Breast epithelium (tissue), 3 donors: Measurements from ENCODE around the gene PLCH1.

Source experiments
- POLR2A ChIP-seq: fragments of 450-650 bp; IDR thresholded peaks from one replicate; pipeline ENCODE4 v1.6.1; 2016; ENCODE audit warnings: antibody characterized with exemption, mild to moderate bottlenecking, moderate library complexity
- POLR2AphosphoS5 ChIP-seq, 3 donors: sonication (generic); formaldehyde crosslinking; IDR thresholded peaks; one replicate each; pipeline ENCODE4 v1.6.1; 2017; ENCODE audit warnings: antibody characterized with exemption in 3 of 3
- TF ChIP-seq, protein P1 (sequence below), 3 donors: fragments of 450-650 bp; IDR thresholded peaks; one replicate each; pipeline ENCODE4 v1.5.1; 2016 to 2017; ENCODE audit warnings: antibody characterized with exemption in 3 of 3, mild to moderate bottlenecking in 3 of 3, moderate library complexity in 3 of 3

DNA sequence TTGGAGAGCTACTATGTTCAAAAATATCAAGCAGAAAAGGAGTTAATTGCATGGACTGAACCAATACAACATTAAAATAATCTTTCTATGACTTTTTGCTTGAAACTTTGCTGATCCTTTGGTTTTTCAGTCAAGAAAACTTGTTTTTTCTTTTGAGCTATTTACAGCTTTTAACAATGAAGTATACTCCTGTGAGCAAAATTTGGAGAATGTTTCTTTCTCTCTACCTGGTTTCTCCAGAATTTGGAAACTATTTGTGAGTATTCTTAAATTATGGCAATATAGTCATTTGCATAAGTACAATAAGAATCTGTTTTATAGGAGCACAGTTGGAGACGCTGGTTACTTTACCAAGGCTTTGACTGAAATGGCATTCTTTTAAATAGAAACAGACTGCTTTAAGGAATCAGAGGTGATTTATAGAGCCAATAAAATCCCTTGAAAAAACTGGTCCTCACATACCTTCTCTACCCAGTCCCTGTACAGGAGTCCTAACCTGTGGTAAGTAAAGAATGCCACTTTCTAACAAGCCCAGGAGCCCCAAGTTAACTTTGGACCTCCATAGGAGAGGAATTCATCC is 127.4 kb downstream of the PLCH1 start:
- TF ChIP-seq POLR2AphosphoS5 (IDR thresholded peaks at IDR 0.05): no peak
- no peak for TF ChIP-seq POLR2A
- TF ChIP-seq, protein P1, sequence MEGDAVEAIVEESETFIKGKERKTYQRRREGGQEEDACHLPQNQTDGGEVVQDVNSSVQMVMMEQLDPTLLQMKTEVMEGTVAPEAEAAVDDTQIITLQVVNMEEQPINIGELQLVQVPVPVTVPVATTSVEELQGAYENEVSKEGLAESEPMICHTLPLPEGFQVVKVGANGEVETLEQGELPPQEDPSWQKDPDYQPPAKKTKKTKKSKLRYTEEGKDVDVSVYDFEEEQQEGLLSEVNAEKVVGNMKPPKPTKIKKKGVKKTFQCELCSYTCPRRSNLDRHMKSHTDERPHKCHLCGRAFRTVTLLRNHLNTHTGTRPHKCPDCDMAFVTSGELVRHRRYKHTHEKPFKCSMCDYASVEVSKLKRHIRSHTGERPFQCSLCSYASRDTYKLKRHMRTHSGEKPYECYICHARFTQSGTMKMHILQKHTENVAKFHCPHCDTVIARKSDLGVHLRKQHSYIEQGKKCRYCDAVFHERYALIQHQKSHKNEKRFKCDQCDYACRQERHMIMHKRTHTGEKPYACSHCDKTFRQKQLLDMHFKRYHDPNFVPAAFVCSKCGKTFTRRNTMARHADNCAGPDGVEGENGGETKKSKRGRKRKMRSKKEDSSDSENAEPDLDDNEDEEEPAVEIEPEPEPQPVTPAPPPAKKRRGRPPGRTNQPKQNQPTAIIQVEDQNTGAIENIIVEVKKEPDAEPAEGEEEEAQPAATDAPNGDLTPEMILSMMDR (IDR thresholded peaks at IDR 0.05): no peak
